Tongue (tissue), 2 donors: ENCODE measurements around the gene PDE6A. TPM values are rescaled to one million over a fixed set of nuclear protein-coding genes. Genes with fewer than 3 reads are reported as not detected.
A peak's percentile ranks its signal among the peaks of the same experiment; 100 is the strongest.

Experiments
- DNase-seq: peaks from one replicate; pipeline ENCODE4 v3.0.0-alpha.2; 2015
- total RNA-seq: library from RNA; depleted of rRNA; stranded (reverse); fragments of >200 nt; gene quantifications from one replicate; pipeline ENCODE4 v1.2.3, GENCODE V29; 2014

PDE6A gene
- total RNA-seq: 0.31 TPM

DNA sequence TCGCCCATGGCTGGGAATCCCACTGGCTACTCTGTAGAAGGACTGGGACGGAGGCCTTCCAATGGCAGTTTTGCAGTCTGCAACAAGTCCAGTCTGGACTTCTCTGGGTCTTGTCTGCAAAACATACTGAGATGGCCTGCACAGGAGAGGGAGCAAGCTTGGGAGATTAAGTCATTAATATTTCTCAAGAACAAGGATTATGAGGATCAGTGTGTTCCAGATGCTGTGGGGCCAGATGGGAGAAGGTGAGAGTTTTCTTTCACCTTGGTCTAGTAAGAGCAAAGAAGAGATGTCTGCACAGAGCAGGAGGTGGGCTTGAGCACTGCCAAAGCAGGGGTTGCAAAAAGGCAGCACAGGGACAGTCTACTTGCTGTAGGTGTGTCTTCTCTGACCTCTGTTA lies at the start of gene PDE6A:
Gene PDE6A, minus strand, starts transcription at position 128 of the 400 bp plus-strand sequence. Its CDS starts 120 bp downstream, at position 8.
- no peak for DNase-seq

DNA sequence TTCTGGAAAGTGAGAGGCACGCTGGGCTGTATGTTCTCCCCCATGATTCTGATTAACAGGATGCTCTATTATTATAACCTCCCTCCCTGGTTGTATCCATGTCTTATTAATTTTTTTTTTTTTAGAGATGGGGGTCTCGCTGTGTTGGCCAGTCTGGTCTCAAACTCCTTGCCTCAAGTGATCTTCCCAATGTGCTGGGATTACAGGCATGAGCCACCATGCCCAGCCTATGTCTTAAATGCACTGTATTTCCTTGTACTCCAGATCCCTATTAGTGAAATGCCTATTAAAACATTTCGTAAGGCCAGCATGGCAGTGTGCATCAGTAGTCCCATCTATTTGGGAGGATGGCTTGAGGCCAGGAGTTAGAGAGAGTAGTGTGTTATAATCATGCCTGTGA lies 48.9 kb upstream of the PDE6A start:
- no peak for DNase-seq

DNA sequence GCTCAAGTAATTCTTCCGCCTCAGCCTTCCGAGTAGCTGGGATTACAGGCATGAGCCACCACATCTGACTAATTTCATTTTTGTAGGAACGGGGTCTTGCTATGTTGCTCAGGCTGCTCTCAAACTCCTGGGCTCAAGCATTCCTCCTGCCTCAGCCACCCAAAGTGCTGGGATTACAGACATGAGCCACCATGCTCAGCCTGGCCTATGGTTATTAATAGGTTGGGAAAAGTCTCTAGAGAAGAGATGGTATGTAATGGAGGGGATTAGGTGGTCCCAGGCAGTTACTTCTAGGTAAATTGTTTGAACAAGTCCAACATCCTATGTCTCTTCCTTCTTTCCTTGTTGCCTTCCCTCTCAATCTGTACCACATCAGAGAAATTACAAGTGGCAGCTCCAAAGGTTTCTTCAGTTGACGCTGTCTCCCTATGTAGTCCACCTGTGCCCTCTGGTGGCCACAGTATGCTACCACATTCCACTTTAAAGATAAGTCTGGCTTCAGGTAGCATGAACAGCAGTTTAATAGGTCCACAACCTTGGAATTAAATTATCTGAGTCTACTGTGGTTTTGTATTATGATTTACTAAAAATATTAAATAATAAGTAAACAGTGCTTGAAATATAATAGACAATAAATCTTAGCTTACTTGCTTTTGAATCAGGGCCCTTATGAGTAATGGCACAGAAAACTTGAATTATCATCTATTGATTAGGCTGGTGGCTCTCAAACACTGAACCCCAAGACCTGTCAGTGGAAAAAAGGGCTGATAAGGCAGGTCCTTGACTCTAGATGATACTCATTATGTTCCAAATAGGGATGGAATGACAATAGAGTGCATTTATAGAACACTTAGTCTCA lies 46.2 kb upstream of the PDE6A start:
- peak; percentile 89 for DNase-seq

DNA sequence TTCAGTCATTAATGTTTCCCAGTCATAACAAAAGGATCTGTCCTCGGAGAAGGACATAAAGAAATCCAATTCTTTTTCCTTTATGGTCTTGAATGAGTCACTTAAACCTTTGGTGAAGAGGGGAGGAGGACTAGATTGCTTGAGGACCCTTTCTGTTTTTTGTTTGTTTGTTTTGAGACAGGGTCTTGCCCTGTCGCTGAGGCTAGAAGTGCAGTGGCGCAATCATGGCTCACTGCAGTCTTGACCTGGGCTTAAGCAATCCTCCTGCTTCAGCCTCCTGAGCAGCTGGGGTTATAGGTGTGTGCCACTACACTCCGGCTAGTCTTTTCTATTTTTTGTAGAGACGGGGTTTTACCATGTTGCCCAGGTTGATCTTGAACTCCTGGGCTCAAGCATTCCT lies 43.5 kb upstream of the PDE6A start:
- no peak for DNase-seq

DNA sequence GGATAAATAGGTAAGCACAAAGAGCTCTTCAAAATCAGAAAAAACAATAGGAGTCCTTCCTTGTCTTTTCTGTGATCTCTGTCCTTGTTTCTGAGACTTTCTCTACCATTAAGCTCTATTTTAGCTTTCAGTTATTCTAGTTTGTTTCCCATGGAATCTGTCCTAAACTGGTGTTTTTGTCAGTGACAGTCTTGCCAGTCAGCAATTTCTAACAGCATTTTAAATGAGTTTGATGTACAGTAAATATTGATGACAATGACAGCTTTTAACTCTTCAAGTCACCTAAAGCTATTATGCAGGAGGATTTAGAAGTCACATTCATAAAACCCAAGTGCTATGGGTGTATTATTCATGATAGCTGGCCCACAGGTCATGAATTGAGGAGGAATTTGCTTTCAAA lies 37.9 kb upstream of the PDE6A start:
- DNase-seq: no peak

DNA sequence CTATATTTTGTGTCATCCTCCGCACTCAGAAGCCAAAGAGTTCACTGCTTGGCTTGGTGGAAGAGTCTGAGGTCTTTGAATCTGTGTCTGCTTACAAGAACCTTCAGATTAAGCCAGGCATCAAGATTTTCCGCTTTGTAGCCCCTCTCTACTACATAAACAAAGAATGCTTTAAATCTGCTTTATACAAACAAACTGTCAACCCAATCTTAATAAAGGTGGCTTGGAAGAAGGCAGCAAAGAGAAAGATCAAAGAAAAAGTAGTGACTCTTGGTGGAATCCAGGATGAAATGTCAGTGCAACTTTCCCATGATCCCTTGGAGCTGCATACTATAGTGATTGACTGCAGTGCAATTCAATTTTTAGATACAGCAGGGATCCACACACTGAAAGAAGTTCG lies 36.6 kb upstream of the PDE6A start:
- DNase-seq: no peak

DNA sequence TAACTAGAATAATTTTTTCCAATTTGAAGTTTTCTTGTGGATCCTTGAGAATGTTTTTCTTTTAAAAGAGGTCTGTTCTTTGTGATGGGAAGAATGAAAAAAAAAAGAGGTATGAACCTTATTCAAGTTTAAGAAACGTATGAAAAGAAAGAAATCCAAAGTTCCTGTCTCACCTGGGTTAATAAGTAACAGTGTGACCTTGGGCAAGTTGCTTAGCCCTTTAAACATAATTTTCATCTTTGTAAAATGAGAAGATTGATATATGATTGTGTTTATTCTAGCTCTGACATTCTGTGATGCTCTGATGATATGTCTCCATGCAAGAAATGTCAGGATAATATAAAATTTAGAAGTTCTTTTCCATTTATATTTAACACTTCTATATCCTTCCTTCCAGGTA lies 35.3 kb upstream of the PDE6A start:
- DNase-seq: no peak

DNA sequence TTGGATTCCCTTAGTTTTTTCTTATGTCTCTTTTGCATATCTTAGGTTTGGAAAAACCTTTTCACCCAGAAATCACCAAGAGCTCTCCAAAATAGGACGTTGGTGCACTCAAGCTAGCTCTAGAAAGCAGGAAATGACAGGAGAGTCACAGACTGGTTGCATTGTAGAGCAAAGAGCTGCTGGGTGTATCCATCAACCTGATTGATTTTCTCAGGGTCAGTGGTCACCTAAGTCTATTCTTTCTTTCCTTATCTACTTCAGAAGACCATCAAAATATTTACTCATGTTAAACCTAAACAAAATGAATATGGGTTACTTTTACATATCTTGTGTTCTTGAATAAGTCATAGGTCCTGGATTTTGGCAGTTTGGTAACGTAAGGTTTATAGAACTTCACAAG lies 30.8 kb upstream of the PDE6A start:
- no peak for DNase-seq

DNA sequence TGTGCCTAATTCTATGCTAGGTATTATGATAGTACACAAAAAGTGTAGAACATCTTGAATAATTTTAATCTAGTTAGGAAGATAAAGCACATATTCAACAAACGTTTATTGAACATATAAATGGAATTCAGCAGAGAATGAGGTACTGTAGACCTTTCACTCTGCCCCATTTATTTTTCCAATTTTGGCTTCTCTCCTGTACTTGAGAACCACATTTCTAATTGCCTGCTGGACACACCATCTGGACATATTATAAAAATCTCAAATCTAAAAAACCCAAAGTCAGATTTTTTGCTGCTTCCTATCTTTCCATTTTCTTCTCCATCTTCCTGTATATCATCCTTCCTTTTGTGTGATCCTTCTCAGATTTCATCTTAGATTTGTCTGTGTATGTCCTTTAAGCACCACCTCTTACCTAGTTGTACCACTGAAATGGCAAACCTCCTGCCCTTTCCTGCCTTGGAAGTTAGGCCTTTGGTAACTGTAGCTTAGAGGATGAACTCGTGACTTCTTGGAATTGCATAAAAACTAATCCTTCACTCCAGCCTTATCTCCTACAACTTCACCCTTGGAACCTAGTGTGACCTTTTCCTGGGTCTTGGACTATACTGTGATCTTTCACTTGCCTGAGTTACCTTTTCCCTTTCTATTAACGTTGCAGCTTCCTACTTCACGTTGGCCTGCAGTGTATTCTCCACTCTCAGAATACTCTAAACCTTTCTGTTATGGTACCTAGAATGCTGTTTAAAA lies 24.8 kb upstream of the PDE6A start:
- DNase-seq: no peak

DNA sequence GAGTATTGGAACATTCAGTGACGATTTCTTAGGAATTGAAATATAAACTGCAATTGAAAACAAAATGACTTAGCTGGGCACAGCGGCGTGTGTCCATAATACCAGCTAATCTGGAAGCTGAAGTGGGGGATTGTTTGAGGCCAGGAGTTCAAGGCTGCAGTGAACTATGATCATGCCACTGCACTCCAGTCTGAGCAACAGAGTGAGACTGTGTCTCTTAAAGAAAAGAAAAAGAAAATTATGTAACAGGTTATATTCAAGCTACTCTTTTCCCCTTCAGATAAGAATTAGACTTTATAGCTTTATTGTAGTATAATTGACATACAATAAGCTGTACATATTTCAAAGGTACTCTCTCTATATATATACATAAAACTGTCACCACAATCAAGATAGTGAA lies 22.4 kb upstream of the PDE6A start:
- no peak for DNase-seq

DNA sequence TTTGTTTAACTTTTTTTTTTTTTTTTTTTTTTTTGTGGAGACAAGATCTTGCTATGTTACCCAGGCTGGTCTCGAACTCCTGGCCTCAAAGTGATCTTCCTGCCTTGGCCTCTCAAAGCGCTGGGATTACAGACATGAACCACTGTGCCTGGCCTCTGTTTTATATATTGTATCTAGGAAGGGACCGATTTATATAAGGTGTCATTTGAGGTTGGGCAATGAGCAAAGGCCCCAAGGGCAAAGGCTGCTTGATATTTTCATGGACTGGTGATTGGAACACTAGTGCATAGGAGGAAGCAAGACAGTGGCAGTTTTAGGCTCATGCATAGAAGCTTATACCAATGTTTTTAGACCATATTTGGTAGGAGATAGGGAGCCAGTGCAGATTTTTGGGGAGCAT lies 19.1 kb upstream of the PDE6A start:
- no peak for DNase-seq

DNA sequence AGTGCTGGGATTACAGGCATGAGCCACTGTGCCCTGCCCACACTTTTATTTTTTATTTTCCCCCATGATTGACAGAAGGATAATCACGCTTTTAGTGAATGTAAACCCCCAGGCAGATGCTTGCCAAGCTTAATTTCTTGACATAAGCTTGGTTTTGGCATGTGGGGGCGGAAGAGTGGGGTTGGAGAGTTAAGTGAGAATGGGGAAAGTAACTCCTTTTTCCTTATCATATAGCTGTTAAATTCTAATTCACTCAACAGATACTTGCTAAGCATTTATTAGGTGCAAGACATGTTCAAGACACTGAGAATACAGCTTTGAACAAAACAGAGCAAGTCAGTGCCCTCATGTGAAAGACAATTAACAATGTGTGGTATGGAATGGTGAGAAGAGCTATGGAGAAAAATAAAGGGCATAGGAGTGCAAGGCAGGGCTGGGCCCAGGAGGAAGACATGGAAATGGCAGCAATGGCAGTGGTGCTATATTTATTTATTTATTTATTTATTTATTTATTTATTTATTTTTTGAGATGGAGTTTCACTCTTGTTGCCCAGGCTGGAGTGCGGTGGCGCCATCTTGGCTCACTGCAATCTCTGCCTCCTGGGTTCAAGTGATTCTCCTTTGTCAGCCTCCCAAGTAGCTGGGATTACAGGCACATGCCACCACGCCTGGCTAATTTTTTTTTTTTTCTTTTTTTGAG lies 18.2 kb upstream of the PDE6A start:
- no peak for DNase-seq

DNA sequence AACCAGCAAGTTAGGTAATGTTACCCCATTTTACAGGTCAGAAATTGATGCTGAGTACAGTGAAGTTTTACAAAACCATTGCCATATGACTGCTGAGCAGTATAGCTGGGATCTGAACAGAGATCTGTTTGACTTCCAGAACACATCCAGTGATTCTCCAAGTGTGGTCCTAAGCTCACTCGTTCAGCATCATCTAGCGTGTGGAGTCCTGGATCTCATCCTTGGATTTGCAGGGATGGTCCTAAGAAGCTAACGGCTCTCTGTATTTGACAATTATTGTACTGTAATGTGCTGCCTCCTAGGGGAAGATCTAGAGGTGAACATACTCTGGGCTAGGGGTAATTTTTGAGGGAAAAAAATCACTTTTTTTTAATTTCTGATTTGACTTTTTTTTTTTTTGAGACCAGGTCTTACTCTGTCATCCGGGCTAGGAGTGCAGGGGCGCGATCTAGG lies 17.4 kb upstream of the PDE6A start:
- peak; percentile 61 for DNase-seq

DNA sequence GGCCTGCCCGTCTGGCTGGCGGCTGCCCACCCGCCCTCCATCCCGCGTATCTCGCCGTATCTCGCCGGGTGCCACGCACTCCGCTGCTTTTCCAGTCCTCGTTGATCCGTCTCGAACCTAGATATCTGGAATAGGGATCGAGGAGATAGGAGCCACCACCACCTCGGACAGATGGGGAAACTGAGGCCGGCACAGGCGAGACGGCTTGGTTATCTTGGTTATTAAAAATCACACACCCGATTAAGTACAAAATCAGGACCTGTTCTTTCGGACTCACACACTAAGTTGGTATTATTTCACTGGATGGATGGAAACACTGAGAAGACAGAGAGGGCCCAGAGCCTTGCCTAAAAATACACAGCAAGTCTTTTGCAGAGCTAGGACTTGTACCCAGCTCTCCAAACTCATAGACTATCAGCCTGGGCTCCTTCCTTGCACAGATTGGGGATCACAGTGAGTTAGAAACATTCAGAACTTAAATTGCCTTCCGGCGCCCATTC lies 16.6 kb upstream of the PDE6A start:
- no peak for DNase-seq

DNA sequence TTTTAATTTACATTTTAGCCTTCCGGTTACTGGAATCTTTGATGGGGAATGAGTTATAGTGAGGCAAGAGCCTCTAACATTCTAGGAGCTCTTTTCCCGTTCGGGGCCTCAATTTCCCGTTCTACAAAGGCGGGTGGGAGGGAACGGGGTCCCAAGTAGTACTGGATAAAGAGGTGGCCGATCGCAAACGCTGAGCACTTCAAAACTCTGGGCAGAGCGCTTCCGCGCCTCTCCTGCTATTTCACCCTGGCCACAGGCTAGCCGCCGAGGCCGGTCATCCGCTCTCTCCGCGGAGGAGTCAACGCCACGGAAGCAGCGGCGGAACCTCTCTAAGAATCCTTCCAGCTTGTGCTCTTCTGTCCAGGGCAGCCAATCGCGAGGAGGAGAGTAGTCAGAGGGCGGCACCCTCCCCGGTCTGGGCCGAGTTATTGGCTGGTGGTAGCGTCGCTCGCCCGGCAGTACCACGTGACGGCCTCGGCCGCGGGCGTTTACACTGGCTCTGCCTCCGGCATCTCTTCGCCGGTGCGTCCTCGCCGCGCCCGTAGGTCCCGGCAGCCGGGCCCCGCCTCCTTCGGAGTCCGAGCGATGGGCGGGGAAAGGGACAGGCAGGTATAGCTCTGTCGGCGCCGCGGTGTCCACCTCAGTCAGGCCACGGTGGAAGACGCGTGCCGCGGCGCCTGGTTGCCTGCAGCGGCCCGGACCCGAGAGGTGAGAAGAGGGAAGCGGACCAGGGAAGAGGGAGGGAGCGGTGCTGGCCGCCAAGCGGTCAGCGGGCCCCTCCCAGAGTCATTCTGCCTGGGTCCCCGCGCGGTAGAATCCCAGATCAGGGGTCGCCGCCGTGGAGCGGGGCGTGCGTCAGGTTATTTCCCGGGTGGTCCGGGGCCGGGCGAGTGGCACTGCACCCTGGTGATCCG lies 15.9 kb upstream of the PDE6A start, which contains the start of gene SLC26A2:
Gene SLC26A2, plus strand, starts transcription at position 487 of the 914 bp plus-strand sequence. CDS start 16,895 bp downstream, outside the sequence.
- DNase-seq: peak; percentile 99

DNA sequence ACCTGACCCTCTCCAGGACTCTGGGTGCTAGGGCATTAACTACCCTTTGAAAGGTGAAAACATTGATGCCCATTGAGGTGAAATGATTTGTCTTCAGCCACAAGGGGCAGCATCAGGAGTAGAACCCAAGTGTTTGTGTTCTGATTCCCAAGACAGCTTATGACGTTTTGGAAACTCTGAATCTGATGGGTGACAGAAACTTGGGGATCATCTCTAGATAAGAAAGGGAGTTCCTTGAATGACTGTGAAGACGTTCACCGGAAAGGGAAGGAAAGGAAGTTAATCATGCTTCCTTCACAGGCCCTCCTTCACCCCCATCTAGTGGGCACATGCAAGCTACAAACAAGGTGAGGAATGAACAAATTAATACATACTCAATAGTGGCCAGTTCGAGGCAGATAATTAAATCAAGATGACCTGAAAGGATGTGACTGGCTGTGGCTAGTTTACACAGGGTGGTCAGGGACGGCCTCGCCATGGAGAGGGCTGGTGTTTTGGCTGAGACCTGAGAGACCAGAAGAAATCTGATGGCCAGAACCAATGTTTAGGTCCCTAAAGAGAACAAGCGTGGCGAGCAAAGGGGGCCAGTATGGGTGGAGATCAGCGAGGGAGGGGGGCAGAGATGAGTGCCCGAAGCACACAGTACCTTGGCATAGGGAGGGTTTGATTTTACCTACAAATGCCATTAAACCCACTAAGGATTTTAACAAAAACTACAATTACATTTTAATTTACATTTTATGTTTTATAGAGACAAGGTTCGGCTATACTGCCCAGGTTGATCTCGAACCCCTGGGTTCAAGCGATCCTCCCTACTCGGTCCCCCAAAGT lies 15.0 kb upstream of the PDE6A start:
- DNase-seq: peak; percentile 47

DNA sequence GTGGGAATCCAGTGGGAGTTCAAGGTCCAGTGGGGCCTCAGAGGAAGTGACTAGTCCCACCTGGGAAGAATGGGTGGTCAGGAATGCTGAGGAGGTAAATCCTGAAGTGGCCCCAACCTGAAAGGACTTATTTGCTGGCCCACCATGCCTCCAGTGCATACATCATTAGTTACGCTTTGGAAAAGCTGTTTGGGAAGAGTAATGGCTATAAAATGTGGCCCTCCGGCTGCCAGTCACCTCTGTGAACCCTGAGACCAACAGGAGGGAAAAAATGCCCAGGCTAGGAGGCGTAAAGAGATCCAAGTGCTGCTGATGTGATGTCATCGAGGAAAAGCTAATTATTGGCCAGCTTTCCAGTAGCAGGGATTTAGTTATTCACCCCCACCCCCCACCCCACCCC lies 13.3 kb upstream of the PDE6A start:
- no peak for DNase-seq

DNA sequence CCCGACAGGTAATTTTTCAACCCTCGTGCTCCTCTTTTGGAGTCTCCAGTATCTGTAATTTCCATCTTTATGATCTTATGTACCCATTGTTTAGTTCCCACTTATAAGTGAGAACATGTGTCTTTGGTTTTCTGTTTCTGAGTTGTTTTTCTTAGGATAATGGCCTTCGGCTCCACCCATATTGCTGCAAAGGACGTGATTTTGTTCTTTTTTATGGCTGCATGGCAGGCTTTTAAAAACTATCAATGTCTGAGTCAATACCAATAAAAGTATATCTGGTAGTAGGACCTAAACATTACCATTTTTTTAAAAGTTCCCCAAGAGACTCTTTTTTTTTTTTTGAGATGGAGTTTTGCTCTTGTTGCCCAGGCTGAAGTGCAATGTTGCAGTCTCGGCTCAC lies 12.1 kb upstream of the PDE6A start:
- no peak for DNase-seq

DNA sequence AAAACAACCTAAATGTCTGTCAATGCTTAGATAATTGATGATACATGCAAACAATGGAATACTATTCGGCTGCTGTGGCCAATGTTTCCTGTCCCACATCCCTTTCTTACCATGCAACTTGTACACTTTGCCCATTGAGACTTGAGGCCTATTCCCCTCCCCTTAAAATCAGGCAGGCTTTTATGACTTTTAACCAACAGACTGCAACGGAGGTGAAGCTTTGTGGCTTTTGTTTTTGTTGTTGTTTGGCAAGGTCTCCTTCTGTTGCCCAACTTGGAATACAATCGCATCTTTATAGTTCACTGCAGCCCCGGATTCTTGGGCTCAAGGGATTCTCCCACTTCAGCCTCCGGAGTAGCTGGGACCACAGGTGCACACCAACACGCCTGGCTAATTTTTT lies 10.2 kb upstream of the PDE6A start:
- no peak for DNase-seq

DNA sequence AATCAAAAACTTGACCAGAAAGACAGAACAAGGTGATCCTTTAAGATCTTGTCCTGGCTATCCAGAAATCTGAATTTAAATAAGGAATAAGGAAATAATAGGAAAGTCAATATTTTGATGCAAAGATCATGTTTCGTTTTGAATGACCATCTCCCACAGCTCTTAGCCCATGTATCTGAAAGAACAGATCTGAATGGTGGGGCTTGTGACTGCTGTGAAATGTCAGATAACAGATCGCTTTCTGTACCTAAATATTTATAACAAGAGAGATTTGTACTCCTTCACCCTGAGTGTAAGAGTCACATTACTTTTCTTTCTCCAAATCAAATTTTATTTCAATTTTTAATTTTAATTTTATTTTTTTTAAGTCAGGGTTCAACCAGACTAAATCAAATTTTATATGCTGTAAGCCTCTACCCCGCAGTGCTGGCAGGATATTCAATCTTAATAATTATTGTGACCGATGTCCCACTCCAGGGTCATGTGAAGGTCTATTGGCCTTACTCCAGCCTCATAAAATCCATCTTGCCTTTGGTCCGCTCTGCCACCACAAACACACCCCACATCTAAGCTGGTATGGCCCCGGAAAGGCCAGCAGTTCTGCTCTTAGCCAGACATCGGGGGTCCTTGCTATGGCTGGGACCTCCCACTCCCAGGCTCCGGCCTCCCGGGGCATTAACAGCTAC lies 9.0 kb upstream of the PDE6A start:
- no peak for DNase-seq
